GM18909 (cell line): Measurements from ENCODE around the gene IGSF9B.
A peak's percentile ranks its signal among the peaks of the same experiment; 100 is the strongest.

ENCODE experiments used
- ATAC-seq: cut with Tn5 transposase; IDR thresholded peaks from one replicate; pipeline ENCODE4 v1.9.1; 2021; ENCODE audit warnings: mild to moderate bottlenecking; ENCODE audit not compliant: unreplicated experiment, poor library complexity

IGSF9B gene

GRCh38 chr11:133906241-133906640 is 50.5 kb downstream of the IGSF9B start:
- ATAC-seq = no peak

- ATAC-seq = peak; percentile 31
These were observed 51.1 kb downstream of the IGSF9B start for GRCh38 chr11:133905677-133906156.

GRCh38 chr11:133904818-133905515 is 51.8 kb downstream of the IGSF9B start:
- no peak for ATAC-seq

GRCh38 chr11:133903875-133904817 is 52.6 kb downstream of the IGSF9B start:
- no peak for ATAC-seq

GRCh38 chr11:133903056-133903455 is 53.7 kb downstream of the IGSF9B start:
- no peak for ATAC-seq

GRCh38 chr11:133902506-133902905 is 54.3 kb downstream of the IGSF9B start:
- ATAC-seq = no peak

- ATAC-seq = no peak
These were observed 54.8 kb downstream of the IGSF9B start for GRCh38 chr11:133901999-133902398.

- no peak for ATAC-seq
These were observed 55.5 kb downstream of the IGSF9B start for GRCh38 chr11:133901316-133901715.

GRCh38 chr11:133900176-133901105 is 56.3 kb downstream of the IGSF9B start:
- no peak for ATAC-seq

- ATAC-seq = no peak
These were observed 58.0 kb downstream of the IGSF9B start for GRCh38 chr11:133898770-133899115.

GRCh38 chr11:133898031-133898769 is 58.6 kb downstream of the IGSF9B start:
- ATAC-seq = no peak

GRCh38 chr11:133897331-133897650 is 59.5 kb downstream of the IGSF9B start:
- ATAC-seq = no peak

GRCh38 chr11:133896642-133897330 is 60.0 kb downstream of the IGSF9B start:
- no peak for ATAC-seq

GRCh38 chr11:133896028-133896427 is 60.7 kb downstream of the IGSF9B start:
- peak; percentile 40 for ATAC-seq

GRCh38 chr11:133895551-133895950 is 61.2 kb downstream of the IGSF9B start:
- peak; percentile 20 for ATAC-seq

GRCh38 chr11:133895061-133895479 is 61.7 kb downstream of the IGSF9B start:
- peak; percentile 69 for ATAC-seq

GRCh38 chr11:133893381-133893780 is 63.4 kb downstream of the IGSF9B start:
- no peak for ATAC-seq

- no peak for ATAC-seq
These were observed 64.0 kb downstream of the IGSF9B start for GRCh38 chr11:133892584-133893380.
